Mucosa of descending colon (tissue), 3 donors: ENCODE data around the gene PTPRD. TPM values are rescaled to one million over a fixed set of nuclear protein-coding genes. Genes with fewer than 3 reads are reported as not detected.

Experiments
- ATAC-seq: fragments of 200-7000 bp; cut with Tn5 transposase; one replicate; pipeline ENCODE4 v1.9.1; 2020; ENCODE audit warnings: mild to moderate bottlenecking, moderate library complexity
- DNase-seq, 3 donors: peaks; one replicate each; pipeline ENCODE4 v3.0.0-alpha.2; 2020
- H3K36me3 ChIP-seq: fragments of 200-600 bp; one replicate; pipeline ENCODE4 v1.8.0; 2021; ENCODE audit warnings: low read depth, mild to moderate bottlenecking
- H3K4me1 ChIP-seq: fragments of 200-600 bp; one replicate; pipeline ENCODE4 v1.8.0; 2021; ENCODE audit warnings: low read depth, mild to moderate bottlenecking
- H3K4me3 ChIP-seq: fragments of 200-600 bp; one replicate; pipeline ENCODE4 v1.8.0; 2021; ENCODE audit warnings: mild to moderate bottlenecking
- H3K9me3 ChIP-seq: fragments of 200-600 bp; one replicate; pipeline ENCODE4 v1.8.0; 2021; ENCODE audit warnings: mild to moderate bottlenecking
- intact Hi-C, 2 donors: fragments of 100-400 bp; cut with DNase I in 1 of 2; cut with micrococcal nuclease in 1 of 2; formaldehyde crosslinking; loops; one replicate each; pipeline versions ENCODE4 v1.11.0 to v1.11.1; 2022; cut with DNase I, micrococcal nuclease
- total RNA-seq, 3 donors: library from RNA; stranded (reverse); fragmentation: NEBNext Ultra II Directional in 2 of 3; extraction: Animal tissue kit (Norgen Biotek cat#: 25700) in 2 of 3; gene quantifications; one replicate each; pipeline versions ENCODE4 v1.2.1 to v1.2.4, GENCODE V29; 2021 to 2023
- TF ChIP-seq, protein P1 (sequence below): fragments of 200-600 bp; IDR thresholded peaks from one replicate; pipeline ENCODE4 v1.8.0; 2022; ENCODE audit warnings: antibody characterized with exemption, mild to moderate bottlenecking
- donor health status: DM: no; HTN: no; CAD: no; lungs with moderate emphysema.
- donor health status: DM: no; HTN: no; CAD: no.
- donor health status: DM: no; HTN: yes; CAD: no.

PTPRD gene
- total RNA-seq, 3 donors from 2014 or later: 52.7 to 128 (median 113) TPM

DNA sequence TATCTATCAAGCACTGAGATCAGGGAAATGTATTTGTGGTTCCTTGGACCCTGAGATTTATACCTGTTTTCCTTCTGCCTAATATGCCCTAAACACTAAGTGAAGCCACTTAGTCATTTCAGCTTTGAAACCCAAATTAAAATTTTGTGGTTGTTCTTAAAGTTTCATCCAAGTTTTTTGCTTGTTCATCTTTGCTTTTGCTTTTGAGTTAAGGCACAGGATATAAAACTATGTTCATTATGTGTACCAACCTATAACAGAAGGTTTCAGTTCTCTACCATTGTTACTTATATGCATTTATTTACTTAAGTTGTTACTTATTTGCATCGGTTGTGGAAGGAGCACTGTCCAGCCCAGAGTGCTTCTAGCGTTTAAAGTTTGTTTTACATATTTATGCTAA is 382.3 kb downstream of the PTPRD start:
- Histone ChIP-seq H3K4me1 (no peaks in the 10 kb centered on the region), H3K36me3 (no peaks in the 10 kb centered on the region), H3K4me3 (no peak overlapping the region), H3K9me3 (no peaks in the 10 kb centered on the region)
- no peak for ATAC-seq
- DNase-seq: no peak
- intact Hi-C loops: no loop called here
- TF ChIP-seq, protein P1, sequence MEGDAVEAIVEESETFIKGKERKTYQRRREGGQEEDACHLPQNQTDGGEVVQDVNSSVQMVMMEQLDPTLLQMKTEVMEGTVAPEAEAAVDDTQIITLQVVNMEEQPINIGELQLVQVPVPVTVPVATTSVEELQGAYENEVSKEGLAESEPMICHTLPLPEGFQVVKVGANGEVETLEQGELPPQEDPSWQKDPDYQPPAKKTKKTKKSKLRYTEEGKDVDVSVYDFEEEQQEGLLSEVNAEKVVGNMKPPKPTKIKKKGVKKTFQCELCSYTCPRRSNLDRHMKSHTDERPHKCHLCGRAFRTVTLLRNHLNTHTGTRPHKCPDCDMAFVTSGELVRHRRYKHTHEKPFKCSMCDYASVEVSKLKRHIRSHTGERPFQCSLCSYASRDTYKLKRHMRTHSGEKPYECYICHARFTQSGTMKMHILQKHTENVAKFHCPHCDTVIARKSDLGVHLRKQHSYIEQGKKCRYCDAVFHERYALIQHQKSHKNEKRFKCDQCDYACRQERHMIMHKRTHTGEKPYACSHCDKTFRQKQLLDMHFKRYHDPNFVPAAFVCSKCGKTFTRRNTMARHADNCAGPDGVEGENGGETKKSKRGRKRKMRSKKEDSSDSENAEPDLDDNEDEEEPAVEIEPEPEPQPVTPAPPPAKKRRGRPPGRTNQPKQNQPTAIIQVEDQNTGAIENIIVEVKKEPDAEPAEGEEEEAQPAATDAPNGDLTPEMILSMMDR: no peak

DNA sequence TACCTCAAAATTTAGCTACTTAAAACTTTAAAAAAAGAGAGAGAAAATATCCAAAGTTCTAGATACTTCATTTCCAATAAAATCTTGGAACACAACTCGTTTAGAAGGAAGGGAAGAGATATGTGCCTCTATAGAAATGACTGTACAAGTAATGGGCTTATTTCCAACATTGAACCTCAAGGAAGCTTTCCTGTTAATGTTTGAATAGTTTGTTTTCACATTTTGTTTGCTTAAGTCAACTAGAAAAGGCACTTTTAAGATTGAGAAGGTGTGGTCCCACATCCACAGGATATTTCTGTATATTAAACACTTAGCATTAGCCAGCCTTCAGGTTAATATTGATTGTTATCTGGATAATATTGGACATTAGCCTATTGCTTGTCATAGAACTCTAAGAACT is 384.7 kb downstream of the PTPRD start:
- TF ChIP-seq, protein P1: no peak
- Histone ChIP-seq H3K9me3 (no peaks in the 10 kb centered on the region), H3K36me3 (no peaks in the 10 kb centered on the region), H3K4me3 (no peak overlapping the region), H3K4me1 (no peaks in the 10 kb centered on the region)
- intact Hi-C loops: no loop called here
- no peak for ATAC-seq
- DNase-seq: no peak

DNA sequence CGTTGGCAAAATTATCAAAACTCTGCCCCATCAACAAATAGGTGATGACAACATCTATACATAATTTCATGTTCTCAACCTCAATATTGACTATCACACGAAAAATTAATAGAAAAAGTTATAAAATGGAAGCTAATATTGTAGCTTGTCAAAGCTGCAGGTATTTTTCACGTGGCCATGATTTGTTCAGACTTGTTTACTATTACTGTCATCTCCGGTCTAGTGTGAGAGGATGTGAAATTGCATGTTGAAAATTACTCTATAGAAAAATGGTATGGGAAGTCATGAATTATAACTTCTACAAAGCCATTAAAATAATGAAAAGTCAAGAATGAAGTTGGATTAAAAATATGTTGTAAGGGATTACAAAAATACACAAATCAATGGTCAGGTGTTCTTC is 385.8 kb downstream of the PTPRD start:
- TF ChIP-seq, protein P1: no peak
- ATAC-seq (no peak), DNase-seq (no peak)
- Histone ChIP-seq H3K4me3 (no peak overlapping the region), H3K9me3 (no peaks in the 10 kb centered on the region), H3K4me1 (no peaks in the 10 kb centered on the region), H3K36me3 (no peaks in the 10 kb centered on the region)
- intact Hi-C loops: no loop called here

DNA sequence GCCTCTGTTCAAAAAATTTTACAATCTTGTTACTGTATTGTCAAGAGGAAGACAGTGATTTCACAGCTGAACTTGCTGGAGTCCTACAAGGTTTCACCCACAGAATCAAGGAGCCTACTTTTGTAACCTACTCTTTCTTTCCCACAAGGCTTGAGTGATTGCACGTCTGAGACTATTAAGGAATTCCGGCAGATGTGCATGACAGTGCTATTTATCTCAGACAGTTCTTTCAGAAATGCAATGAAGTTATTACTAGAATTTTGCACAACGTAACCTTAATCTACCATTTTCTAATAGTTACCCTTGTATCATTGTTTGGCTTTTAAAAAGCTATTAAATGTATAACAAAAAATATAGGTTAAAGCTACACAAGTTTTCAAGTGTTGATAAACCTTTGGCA is 400.1 kb downstream of the PTPRD start:
- no peaks in the 10 kb centered on the region for H3K9me3 ChIP-seq
- H3K36me3 ChIP-seq: no peaks in the 10 kb centered on the region
- intact Hi-C loops: no loop called here
- no peak for ATAC-seq
- H3K4me1 ChIP-seq: no peaks in the 10 kb centered on the region
- no peak for DNase-seq
- TF ChIP-seq, protein P1: no peak
- H3K4me3 ChIP-seq: no peak overlapping the region

DNA sequence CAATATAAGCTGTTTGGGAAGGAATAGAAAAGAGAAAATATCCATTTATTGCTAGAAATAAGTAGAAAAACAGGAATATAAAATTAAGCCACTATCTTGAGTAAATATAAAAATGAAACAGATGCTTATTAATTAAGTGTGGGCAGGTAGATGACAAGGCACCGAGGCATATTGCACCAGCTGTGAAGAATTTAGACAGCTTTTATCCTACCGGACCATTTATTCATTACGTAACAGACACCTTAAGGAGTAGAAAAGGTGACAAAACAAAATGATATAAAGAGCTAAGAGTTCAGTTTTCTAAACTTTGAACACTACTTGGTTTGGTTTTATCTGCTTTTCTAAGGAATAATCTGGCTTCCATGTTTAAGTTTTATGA is 404.1 kb downstream of the PTPRD start:
- H3K4me3 ChIP-seq: no peak overlapping the region
- DNase-seq (no peak), ATAC-seq (no peak)
- TF ChIP-seq, protein P1: no peak
- intact Hi-C loops: no loop called here
- no peaks in the 10 kb centered on the region for H3K36me3 ChIP-seq
- no peaks in the 10 kb centered on the region for H3K9me3 ChIP-seq
- H3K4me1 ChIP-seq: no peaks in the 10 kb centered on the region

DNA sequence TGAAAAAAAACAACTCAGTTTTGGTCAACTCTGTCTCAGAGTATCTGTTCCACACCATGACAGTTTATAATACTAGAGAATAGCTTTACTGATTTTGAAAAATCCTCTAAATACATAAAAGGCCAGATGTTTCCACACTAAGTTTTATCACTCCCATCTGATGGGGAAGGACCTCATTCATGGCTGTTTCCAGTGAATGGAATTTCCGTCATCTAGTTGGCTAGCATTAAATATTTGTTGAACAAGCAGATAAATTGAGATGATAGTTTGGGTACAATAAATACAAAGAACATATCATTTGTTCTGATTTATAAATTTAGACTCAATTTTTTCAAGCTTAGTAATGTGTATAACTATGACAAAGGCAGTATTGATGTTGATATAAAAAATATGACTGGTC is 408.5 kb downstream of the PTPRD start:
- no peaks in the 10 kb centered on the region for H3K36me3 ChIP-seq
- TF ChIP-seq, protein P1: no peak
- H3K4me3 ChIP-seq: no peak overlapping the region
- H3K9me3 ChIP-seq: no peaks in the 10 kb centered on the region
- intact Hi-C loops: no loop called here
- H3K4me1 ChIP-seq: no peaks in the 10 kb centered on the region
- DNase-seq: no peak
- no peak for ATAC-seq
